DND-41 (cell line): ENCODE measurements around the gene CACNA2D3.

ENCODE experiments used
- ATAC-seq: fragments of 200-7000 bp; cut with Tn5 transposase; 3 replicates; pipeline ENCODE4 v1.9.1; 2021; ENCODE audit warnings: low read depth; ENCODE audit not compliant: insufficient read depth
- DNase-seq: peaks from one replicate; pipeline ENCODE4 v3.0.0-alpha.2; 2020
- H2AFZ ChIP-seq: 2 replicates; pipeline ENCODE4 v1.6.0; 2012; ENCODE audit warnings: low read depth, low read length
- H3K27ac ChIP-seq: 2 replicates; pipeline ENCODE4 v1.5.1; 2012; ENCODE audit warnings: low read length, inconsistent platforms
- H3K27me3 ChIP-seq: fragments of 200-600 bp; sonication (generic); 2 replicates; pipeline ENCODE4 v1.6.0; 2012; ENCODE audit warnings: low read length, mild to moderate bottlenecking, inconsistent platforms; ENCODE audit not compliant: insufficient read depth, poor library complexity
- H3K36me3 ChIP-seq: 2 replicates; pipeline ENCODE4 v1.5.1; 2012; ENCODE audit warnings: low read length, inconsistent platforms; ENCODE audit not compliant: insufficient read depth
- H3K4me1 ChIP-seq: 2 replicates; pipeline ENCODE4 v1.5.1; 2012; ENCODE audit warnings: mild to moderate bottlenecking, low read length; ENCODE audit not compliant: insufficient read depth
- H3K4me2 ChIP-seq: 2 replicates; pipeline ENCODE4 v1.6.0; 2012; ENCODE audit warnings: mild to moderate bottlenecking, moderate library complexity, low read length, inconsistent platforms; ENCODE audit not compliant: insufficient read depth
- H3K4me3 ChIP-seq, 2 experiments: fragments of 200-600 bp in 1 of 2; shearing (Covaris generic) in 1 of 2; 2 replicates each; pipeline ENCODE4 v1.5.1; 2012 to 2016; ENCODE audit warnings: inconsistent platforms in 2 of 2, low read length in 2 of 2, mild to moderate bottlenecking in 2 of 2, low read depth in 1 of 2, moderate library complexity in 1 of 2
- H3K79me2 ChIP-seq: 2 replicates; pipeline ENCODE4 v1.6.0; 2012; ENCODE audit warnings: low read length, inconsistent platforms; ENCODE audit not compliant: insufficient read depth
- H3K9ac ChIP-seq: 2 replicates; pipeline ENCODE4 v1.6.0; 2012; ENCODE audit warnings: low read depth, mild to moderate bottlenecking, inconsistent platforms, low read length, moderate library complexity
- H3K9me3 ChIP-seq: 2 replicates; pipeline ENCODE4 v1.5.1; 2012; ENCODE audit warnings: low read length, moderate library complexity, mild to moderate bottlenecking, inconsistent platforms; ENCODE audit not compliant: insufficient read depth, severe bottlenecking
- H4K20me1 ChIP-seq: 2 replicates; pipeline ENCODE4 v1.6.0; 2012; ENCODE audit warnings: low read length; ENCODE audit not compliant: insufficient read depth
- CTCF ChIP-seq: IDR thresholded peaks from 2 replicates; pipeline ENCODE4 v1.5.1; 2012; ENCODE audit warnings: borderline replicate concordance, low read length, moderate library complexity, mild to moderate bottlenecking; ENCODE audit not compliant: poor library complexity, severe bottlenecking; ENCODE audit errors: extremely low read depth
- EZH2 ChIP-seq: IDR thresholded peaks from 3 replicates; pipeline ENCODE4 v1.6.1; 2012; ENCODE audit warnings: borderline replicate concordance, low read depth, mild to moderate bottlenecking, moderate library complexity, low read length, inconsistent platforms; ENCODE audit not compliant: severe bottlenecking

Gene CACNA2D3

DNA sequence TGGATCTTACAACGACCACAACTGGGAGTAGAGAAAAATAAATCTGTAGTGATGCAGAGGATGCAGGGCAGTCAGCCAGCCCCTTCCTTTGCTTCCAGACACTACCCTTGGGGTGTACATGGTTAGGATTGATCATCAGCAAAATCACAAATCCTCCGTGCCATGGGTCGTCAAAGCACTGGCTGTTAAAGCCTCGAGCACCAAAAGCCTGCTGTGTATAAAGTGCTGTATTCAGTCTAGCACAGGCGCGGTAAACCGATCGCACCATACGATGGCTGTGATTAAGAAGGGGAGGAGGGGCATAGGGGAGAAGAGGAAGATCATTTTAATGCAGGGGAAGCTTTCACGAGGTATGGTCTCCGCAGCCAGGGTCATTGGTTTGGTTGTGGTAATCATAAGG, 500.3 kb downstream of the CACNA2D3 start:
- no peaks in the 10 kb centered on the region for H3K27me3 ChIP-seq
- ATAC-seq (no peak), DNase-seq (no peak)
- H3K27ac ChIP-seq, result no peak overlapping the region
- no peak overlapping the region for H3K9ac ChIP-seq
- no peaks in the 10 kb centered on the region for H3K9me3 ChIP-seq
- H4K20me1 ChIP-seq, result no peaks in the 10 kb centered on the region
- H3K36me3 ChIP-seq, result no peaks in the 10 kb centered on the region
- H3K4me1 ChIP-seq, result no peaks in the 10 kb centered on the region
- TF ChIP-seq CTCF (no peak), EZH2 (no peak)
- H3K4me3 ChIP-seq, result no peak overlapping the region
- H2AFZ ChIP-seq, result no peak overlapping the region
- H3K4me2 ChIP-seq, result no peak overlapping the region
- H3K79me2 ChIP-seq, result no peaks in the 10 kb centered on the region

- H3K9ac ChIP-seq, result no peak overlapping the region
- H2AFZ ChIP-seq, result no peak overlapping the region
- no peak for TF ChIP-seq EZH2
- no peak for TF ChIP-seq CTCF
- ATAC-seq, result no peak
- H3K4me2 ChIP-seq, result no peak overlapping the region
- no peaks in the 10 kb centered on the region for H3K36me3 ChIP-seq
- peaks cover 5% of the 10 kb centered on the region for H3K27me3 ChIP-seq
- no peaks in the 10 kb centered on the region for H4K20me1 ChIP-seq
- no peak overlapping the region for H3K4me3 ChIP-seq
- H3K4me1 ChIP-seq, result no peaks in the 10 kb centered on the region
- H3K27ac ChIP-seq, result no peak overlapping the region
- no peak for DNase-seq
- no peaks in the 10 kb centered on the region for H3K9me3 ChIP-seq
- H3K79me2 ChIP-seq, result no peaks in the 10 kb centered on the region
Observed at GRCh38 chr3:54625805-54626787, 503.7 kb downstream of the CACNA2D3 start.

- H3K27ac ChIP-seq, result no peak overlapping the region
- H3K4me2 ChIP-seq, result no peak overlapping the region
- no peak for ATAC-seq
- peaks cover 5% of the 10 kb centered on the region for H3K27me3 ChIP-seq
- no peak overlapping the region for H3K9ac ChIP-seq
- H2AFZ ChIP-seq, result no peak overlapping the region
- no peaks in the 10 kb centered on the region for H3K79me2 ChIP-seq
- H3K9me3 ChIP-seq, result no peaks in the 10 kb centered on the region
- no peak for DNase-seq
- H3K4me1 ChIP-seq, result no peaks in the 10 kb centered on the region
- H4K20me1 ChIP-seq, result no peaks in the 10 kb centered on the region
- no peak overlapping the region for H3K4me3 ChIP-seq
- no peaks in the 10 kb centered on the region for H3K36me3 ChIP-seq
- TF ChIP-seq CTCF, result no peak
Observed at GRCh38 chr3:54628888-54629441, 506.6 kb downstream of the CACNA2D3 start.
